Fibroblast of upper back skin (primary cell): ENCODE measurements around the gene SV2C.
"Not testable (repeated sequence)": the region's sequence is repeated elsewhere in the genome, so short reads cannot be mapped to it uniquely, and the experiment has no call there.

Experiments used
- DNase-seq: peaks from one replicate; pipeline ENCODE4 v3.0.0-alpha.2; 2013

SV2C gene, protein sequence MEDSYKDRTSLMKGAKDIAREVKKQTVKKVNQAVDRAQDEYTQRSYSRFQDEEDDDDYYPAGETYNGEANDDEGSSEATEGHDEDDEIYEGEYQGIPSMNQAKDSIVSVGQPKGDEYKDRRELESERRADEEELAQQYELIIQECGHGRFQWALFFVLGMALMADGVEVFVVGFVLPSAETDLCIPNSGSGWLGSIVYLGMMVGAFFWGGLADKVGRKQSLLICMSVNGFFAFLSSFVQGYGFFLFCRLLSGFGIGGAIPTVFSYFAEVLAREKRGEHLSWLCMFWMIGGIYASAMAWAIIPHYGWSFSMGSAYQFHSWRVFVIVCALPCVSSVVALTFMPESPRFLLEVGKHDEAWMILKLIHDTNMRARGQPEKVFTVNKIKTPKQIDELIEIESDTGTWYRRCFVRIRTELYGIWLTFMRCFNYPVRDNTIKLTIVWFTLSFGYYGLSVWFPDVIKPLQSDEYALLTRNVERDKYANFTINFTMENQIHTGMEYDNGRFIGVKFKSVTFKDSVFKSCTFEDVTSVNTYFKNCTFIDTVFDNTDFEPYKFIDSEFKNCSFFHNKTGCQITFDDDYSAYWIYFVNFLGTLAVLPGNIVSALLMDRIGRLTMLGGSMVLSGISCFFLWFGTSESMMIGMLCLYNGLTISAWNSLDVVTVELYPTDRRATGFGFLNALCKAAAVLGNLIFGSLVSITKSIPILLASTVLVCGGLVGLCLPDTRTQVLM

DNA sequence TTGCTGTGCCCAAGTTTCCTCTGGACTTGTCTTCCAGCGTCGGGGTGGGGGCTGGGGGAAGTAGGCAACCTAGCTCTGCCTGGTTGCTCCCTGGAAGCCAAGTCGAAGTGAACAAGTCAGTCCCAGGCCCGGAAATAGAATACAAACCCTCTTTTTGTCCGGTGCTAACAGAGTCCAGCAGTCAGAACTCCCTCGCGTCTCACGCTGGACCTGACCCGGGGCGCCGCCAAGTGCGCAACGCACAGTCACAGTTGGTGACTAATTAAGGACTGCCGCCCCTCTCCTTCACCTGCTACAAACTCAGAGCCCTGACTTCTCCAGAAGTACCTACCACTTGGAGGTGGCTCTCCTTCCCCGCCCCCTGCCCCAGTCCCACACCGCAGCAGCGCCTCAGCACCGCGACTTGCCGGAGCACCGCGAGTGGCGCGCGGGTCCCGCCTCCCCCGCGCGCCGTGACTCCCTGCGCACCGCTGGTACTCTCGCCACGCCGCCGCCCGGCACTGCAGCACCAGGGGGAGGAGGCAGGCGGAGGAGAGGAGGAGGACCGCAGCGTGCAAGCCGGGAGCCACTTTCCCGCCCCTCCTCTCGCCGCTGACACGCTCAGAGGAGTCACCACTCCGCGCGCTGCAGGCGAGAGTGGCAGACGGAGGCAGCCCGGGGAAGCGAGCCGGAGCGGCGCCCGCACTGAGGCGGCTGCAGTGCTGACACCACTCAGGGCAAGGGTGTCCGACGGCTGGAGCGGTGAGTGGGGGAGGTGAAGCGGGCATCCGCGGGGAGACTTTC lies at the start of gene SV2C:
Gene SV2C, plus strand, starts transcription at position 612 of the 783 bp plus-strand sequence. CDS start 48,368 bp downstream, outside the sequence.
- no peak for DNase-seq

DNA sequence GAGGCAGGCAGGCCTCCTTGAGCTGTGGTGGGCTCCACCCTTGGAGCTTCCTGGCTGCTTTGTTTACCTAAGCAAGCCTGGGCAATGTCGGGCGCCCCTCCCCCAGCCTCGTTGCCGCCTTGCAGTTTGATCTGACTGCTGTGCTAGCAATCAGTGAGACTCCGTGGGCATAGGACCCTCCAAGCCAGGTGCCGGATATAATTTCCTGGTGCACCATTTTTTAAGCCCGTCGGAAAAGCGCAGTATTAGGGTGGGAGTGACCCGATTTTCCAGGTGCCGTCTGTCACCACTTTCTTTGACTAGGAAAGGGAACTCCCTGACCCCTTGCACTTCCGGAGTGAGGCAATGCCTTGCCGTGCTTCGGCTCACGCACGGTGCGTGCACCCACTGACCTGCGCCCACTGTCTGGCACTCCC lies 45.4 kb upstream of the SV2C start:
- DNase-seq = not testable (repeated sequence)

DNA sequence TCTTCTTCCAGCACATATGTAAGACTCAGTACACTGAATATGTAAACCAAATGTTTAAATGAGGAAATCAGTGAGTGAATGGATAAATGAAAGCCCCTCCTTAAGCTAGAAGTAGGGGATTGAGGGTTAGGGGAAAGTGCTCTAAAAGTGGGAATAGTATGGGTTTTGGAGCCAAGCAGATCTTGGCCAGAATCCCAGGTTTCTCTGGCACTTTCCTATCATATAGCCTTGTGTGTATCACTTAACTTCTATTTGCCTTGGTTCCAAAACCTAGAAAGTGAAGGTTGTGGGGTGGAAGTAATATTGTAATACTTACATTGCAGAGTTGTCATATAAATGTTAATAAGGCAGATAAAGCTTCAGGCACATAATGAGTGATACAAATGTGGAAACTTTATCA lies 45.0 kb upstream of the SV2C start:
- DNase-seq = no peak

DNA sequence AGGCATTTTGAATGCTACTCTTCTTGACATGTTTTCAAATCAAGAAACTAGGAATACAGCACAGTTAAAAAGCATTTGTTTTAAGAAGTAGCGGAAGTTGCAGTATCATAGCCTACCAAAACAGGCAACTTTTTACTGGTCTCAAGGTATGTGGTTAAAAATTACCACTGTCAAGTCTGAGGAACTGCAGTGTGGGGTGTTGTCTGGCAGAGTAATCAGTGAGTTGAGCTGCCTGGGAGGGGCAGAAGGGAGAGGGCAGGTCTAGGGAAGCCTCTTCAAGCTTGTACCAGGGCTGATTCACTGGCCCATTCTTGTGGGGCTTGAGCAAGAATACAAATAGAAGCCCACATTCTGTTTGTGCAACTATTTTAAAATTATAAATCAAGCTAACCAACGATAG lies 42.4 kb upstream of the SV2C start:
- DNase-seq = no peak

DNA sequence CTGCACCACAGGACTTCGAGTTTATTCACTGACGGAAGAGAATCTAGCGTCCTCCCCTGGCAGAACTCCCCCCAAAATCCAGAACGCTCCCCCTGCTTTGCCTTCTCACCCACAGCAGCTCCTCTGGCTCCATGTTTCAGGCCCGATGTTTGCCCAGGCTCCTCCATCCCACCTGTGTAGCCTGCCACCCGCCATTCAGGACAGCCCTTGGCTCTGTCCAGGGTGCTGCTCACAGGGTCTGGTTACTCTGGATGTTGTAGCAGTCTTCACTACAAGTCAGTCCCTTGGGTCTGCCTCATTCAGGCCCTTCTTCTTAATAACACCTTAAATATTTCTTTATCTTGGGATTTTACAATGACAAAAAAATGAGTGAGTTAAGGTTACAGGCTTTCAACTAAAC lies 41.3 kb upstream of the SV2C start:
- no peak for DNase-seq

DNA sequence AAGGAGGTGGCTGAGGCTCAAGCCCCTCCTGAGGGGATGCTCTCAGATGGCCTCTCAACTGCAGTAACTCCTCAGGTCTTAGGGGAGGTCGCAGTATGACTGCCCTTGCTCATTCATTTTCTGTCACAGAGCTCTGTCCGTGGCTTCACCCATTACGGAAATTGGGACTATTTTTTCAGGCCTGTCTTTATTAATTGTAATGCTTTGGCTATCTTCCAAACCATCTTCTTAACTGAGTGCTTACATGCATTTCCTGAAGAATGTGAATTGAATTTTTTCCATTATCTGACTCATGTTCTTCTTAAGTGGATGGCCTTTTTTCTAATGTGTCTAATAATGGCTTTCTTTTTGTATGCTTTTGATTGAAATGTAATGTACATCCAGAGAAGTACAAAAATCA lies 36.4 kb upstream of the SV2C start:
- DNase-seq = no peak

DNA sequence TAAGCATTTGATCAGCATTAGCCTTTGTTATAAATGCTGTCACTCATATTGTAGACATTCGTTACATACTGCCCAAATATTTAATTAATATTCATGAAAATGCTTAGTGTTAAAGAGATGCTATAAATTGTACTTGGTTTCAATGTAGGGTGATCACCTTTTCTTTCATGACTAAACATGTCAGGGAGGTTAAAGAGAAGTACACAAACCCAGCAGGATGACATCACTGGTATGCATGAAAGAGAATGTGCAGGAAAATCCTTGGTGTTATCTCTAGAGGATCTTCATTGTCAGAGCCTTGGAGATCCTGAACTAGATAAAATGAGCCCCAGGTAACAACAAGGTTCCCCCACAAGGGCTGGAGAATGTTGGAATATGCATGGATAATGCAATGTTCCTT lies 33.0 kb upstream of the SV2C start:
- DNase-seq = no peak

DNA sequence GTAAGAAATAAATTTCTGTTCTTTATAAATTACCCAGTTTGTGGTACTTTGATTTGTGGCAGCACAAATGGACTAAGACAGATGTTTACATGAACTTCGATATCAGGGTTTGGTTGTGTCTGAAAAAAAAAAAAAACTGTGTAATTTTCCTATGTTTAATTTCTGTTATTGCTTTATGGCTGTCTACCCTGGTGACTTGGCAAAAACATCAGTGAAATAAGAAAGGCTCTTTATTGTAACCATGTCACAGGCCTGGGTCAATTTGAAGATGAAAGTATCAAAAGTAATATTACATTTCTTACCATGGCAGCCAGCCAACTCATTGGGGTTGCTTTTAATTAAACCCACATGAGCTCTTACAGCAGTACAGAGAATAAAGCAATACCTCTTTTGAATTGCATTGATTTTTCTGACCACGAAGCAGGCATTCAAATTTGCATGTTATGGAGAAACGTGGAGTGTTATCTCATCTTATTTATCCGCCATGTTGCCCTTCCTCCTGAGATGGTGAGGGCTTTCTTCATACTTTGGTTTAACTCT lies 20.6 kb upstream of the SV2C start:
- DNase-seq = peak; percentile 2

DNA sequence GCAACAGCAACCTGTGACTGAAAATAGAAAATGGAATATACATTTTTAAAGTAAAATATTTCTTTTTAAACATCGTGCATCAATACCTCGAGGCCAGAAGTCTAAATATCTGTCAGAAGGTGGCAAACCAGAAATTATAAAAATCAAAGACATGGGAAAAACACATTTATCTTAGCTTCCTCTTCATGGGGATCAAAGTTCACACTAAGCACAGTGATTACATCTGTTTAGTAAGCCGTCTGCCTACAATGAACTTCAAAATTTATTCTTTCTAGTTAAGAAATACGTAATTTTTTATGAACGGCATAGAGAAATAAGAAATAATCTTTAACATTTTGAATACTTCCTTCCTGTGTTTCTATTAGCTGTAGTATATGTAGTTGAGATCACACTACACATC lies 17.9 kb upstream of the SV2C start:
- no peak for DNase-seq

DNA sequence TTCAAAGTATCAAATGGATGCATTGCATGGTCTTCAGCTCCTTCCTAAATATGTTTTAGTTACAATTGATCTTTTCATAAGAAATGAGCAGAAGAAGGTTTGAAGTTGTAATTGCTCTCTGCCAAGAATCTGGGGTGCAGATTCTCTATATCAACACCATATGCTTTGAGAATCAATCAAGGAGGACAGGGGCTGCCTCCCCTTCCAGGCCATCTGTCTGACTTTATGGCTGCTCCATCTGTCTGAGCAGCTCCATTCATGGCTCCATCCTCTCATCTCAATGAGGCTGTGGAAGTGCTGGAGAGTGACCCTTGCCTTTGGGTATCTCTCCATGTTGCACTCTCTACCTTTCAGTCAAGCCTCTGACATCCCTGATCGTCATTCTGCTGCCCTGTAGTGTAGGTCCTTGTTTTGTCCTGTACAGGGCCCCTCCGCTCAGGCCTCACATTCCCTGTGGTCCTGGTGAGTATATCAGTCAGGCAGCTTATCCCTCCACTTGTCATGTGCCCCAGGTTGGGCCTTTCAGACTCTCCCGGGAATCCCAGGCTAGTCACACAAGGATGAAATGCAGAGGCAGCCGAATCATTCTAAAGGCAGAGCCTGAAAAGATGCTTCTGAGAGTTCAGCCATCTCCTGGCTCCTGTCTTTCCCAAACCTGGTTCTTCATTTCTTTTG lies 14.0 kb upstream of the SV2C start:
- DNase-seq = no peak

DNA sequence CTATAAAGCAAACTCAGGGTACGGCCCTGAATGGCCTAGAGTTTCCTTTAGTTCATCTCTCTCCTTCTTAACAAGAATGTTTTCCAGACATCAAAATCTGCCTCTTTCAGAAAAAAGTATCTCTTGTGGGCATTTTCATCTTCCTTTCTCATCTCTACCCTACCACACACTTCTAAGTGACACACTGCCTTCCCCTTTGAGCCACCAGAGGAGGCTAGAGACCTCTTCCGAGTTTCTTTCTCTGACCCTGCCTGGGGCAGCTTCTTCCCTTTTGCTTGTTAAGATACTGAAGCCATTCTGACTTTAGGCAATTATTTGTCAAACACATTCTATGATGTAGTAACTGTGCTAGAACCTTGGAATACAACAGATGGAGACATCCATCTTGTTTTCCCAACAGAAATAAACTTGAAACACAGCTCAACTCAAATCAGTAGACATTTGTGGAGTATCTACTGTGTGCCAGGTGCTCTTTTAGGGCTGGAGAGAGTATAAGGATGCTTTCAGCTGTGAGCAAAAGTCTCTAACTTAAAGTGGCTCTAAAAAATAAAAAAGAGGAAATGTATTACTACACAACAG lies 8.6 kb upstream of the SV2C start:
- no peak for DNase-seq

DNA sequence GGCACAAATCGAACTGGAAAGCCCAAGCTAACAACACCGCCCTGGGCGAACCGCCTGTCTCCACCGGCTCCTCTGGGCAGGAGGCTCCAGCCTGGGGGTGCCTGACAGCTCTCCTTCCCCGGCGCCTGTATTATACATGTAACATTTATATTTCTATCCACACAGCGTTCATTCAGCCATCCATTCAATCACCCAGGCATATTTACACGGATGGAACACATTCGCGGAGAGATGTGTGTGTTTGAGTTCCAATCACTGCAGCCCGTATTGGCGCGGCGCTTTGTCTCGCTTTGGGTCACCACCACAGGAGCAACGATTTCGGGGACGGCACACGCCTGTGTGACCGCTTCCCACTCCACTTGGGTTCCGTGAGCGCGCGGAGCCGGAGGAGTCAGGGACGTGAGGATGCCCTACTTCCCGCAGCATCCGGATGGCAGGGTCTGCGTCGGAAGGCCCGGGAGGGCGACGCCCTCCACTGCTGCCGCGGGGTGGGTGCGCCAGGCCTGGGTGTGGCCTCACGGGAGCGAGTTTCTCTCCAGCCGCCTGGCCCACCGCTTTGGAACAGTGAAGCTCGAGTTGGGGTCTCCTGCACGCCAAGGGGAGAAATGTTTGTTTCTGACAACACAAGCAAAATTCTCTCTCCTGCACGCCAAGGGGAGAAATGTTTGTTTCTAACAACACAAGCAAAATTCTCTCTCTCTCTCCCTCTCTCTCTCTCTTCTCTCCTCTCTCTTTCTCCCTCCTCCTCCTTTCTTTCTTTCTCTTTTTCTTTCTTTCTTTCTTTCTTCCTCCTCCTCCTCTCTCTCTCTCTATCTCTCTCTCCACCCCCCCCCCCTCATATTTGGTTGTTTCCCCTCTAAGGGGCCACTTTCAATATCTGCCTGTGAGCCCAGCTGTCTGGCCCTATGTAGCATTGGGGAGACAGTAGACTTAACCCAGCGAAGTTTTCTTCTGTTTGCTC lies 1.1 kb upstream of the SV2C start:
- DNase-seq = no peak

DNA sequence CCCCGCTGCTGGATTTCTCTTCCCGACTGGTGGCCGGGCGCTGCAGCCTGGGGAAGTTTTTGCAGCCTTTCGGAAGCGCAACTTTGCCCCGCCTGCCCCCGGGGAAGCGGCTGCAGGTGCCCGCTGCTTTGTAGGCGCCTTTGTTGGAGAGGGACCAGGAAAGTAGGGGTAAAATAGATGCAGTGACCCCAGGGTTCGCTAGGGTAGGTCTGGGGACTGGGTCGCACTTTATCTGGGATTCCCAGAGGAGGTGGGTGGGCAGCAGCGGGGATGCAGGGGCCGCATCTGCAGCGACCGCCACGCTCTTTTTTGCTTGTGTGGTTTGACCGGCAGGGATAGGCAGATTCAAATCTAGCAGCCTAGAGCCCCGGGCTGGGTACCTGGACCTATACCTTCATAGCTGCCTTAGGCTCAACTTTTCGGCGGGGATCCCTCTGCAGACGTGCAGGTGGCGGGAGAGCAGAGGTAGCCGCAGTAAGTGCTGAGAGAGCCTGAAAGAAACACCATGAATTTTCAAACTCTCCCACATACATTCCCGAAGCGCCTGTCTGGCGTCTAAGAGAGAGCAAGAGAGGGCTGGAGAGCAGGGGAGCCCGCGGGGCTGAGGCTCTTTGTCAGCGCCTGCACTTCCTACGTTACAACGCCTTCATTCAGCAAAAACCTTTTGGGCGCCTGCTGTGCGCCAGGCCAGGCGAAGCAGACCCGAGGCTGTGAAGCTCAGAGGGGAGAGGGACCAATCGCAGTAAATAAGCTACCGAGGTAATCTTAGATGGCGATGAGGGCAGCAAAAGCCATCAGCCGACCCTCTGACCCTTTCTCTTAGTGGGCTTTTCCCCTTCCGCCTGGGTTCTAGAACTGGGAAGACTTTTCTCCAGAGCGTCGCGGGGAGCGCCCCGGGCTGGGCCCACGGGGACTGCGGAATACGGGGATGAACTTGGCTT lies 642 bp downstream of the SV2C start:
- no peak for DNase-seq

DNA sequence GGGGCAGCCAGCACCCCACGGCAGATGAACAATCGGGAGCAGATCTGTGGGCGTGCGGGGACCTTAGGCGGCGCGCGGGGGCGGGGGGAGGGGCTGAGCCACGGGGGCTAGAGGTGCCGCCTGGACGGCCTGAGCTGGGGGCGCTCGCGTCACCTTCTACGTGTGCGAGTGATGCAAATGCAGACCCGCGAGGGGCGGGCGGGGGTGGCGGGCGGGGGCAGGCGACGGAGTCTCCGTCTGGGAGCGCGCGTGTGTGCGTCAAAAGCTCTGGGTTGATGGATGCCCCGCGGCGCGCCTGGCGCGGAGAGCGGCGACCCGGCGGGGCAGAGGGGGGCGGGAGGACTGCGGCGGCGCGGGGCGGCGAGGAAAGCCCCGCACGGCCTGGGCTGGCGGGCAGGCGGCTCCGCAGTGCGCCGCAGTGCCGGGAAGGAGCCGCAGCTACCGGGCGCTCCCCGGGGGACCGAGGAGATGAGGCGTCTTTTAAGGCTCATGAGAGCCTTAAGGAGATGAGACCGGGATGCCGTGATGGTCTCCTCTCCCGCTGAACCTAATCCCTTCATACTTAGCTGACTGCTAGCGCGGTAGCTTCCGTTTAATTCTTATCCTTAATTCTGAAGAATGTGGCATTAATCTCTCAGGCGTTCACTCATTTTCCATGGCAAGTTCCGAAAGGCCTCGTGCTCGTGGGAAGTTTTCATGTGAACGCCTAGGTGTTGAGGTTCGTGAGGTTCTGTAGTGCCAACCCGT lies 1.5 kb downstream of the SV2C start:
- DNase-seq = no peak

DNA sequence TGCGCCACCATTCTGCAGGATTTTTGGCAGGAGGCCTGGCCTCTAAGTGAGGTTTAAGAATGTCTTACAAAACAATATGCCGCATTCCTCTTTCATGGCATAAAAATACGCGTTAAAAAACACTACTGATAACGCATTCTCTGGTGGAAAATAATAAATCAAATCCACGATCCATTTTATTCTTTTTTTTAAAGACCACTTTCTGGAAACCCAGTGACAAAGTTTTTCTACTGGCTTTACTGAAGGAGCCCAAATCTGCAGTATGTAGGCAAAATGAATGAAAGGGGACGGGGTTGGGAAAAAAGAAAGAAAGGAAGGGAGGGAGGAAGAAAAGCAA lies 2.0 kb downstream of the SV2C start:
- DNase-seq = no peak

DNA sequence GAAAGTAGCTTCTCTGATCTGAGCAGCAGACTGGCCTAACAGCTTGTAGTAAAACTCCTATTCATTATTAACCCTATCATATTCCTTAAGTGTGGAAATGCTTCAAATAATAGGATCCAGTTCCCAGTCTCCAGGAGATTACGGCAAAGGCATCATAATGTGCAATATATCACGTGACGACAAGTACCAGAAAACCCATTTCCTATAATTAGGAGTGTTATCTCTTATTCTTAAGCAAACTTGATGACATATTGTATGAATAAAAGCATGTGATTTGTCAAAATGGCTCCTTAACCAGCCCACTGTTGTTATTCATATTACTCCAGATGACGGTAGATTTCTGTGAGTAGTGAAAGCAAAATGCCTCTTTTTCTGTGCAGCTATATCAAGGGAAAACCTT lies 2.9 kb downstream of the SV2C start:
- DNase-seq = no peak

DNA sequence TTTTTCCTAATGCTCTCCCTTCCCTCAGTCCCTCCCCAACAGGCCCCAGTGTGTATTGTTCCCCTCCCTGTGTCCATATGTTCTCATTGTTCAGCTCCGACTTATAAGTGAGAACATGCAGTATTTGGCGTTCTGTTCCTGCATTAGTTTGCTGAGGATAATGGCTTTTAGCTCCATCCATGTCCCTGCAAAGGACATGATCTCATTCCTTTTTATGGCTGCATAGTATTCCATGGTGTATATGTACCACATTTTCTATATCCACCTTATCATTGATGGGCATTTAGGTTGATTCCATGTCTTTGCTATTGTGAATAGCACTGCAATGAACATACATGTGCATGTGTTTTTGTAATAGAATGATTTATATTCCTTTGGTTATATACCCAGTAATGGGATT lies 6.0 kb downstream of the SV2C start:
- DNase-seq = not testable (repeated sequence)

DNA sequence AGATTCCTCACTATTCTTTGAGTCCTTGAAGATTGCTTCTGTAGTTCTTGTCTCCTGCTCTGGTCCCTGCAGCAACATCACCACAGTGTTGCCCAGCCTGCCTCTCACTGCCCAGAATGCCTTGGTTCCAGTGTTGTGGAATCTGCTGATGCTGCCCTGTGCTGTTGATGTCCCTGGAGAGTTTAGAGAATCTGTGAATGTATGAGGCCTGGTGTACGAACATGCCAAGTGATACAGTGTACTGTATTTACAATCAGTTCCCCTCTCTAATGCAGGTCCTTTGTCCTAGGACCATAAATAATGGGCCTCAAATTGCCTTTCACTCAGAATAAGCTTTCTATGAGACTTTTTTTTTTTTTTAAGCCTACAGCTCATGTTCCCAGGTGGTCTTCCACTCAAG lies 8.2 kb downstream of the SV2C start:
- DNase-seq = no peak

DNA sequence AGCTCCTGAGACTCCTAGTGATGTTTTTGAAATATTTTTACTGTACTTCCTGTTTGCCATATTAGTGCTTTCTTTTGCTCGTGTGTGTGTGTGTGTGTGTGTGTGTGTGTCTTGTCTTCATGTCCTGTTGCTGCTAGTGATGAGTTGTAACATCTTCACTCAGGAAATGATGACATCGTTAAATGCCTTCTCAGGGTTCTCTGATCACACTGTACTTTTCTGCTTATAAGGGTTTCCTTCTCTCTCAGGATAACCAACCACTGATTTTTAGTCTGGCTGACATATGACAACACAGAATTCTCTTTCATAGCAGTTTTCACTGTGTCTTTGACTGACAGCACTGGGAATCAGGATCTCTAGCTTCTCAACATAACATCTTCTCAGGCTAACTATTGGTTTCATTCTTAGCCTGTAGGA lies 16.1 kb downstream of the SV2C start:
- DNase-seq = no peak
